ENCODE results near the gene ASPSCR1.
"Not testable (repeated sequence)": the region's sequence is repeated elsewhere in the genome, so short reads cannot be mapped to it uniquely, and the experiment has no call there.

Gene ASPSCR1

DNA sequence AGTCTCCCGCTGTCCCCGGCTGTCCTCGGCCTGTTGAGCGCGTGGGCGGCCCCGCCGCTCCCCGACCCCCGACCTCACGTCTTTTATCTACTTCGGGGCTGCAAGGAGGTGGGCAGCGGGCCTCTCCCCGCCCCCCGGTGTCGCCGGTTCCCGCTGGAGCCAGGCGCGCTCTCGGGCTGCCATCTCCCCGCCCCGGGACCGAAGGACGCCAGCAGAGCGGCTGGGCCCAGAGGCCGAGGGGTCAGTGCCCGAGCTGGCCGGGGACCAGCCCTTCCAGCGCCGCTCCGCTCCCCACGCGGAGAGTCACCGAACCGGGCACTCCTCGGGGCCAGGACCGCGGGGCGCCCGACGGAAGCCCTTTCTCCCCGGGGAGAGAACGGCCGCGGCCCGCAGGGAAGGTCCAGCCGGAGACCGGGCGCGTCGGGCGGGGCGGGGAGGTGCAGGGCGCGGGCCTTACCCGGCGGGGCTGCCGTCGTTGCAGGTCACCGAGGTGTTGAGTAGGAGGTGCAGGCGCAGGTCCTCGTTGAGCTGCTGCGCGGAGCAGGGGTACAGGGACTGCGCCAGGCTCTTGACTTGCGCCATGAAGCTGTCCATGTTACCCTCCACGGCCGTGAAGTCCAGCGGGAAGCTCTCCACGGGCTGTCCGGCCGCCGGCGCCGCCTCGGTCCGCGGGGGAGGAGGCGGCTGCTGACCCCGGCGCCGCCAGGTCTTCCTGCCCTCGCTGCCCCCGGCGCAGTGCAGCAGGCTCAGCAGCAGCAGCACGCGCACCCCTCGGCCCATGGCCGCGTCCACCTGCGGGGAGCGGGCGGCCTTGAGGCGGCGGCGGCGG, 17.1 kb upstream of the ASPSCR1 start:
- no peak for DNase-seq

DNA sequence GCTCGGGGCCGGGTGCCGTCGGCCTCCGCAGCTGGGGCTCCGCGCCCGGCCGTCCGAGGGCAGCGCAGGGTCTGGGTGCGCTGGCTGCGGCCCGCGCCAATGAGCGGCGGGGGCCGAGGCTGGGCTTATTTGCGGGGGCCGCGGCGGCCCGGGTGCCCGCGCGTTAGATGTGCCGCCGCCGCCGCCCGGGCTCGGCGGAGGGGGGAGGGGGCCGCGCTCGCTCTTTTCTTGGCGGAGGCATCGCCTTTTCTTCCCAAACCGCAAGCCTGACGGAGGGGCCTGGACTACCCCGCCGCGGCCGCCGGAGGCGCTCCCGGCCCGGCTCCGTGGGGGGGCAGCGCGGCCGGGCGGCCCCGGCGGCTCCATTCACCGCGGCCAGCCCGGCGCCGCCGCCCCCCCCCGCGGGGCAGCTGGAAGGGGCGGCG, 16.3 kb upstream of the ASPSCR1 start, which contains the start of gene NOTUM:
NOTUM (minus strand) TSS at position 101 of the 425 bp plus-strand sequence. CDS start 278 bp downstream, outside the sequence.
- peak; percentile 26 for DNase-seq

DNA sequence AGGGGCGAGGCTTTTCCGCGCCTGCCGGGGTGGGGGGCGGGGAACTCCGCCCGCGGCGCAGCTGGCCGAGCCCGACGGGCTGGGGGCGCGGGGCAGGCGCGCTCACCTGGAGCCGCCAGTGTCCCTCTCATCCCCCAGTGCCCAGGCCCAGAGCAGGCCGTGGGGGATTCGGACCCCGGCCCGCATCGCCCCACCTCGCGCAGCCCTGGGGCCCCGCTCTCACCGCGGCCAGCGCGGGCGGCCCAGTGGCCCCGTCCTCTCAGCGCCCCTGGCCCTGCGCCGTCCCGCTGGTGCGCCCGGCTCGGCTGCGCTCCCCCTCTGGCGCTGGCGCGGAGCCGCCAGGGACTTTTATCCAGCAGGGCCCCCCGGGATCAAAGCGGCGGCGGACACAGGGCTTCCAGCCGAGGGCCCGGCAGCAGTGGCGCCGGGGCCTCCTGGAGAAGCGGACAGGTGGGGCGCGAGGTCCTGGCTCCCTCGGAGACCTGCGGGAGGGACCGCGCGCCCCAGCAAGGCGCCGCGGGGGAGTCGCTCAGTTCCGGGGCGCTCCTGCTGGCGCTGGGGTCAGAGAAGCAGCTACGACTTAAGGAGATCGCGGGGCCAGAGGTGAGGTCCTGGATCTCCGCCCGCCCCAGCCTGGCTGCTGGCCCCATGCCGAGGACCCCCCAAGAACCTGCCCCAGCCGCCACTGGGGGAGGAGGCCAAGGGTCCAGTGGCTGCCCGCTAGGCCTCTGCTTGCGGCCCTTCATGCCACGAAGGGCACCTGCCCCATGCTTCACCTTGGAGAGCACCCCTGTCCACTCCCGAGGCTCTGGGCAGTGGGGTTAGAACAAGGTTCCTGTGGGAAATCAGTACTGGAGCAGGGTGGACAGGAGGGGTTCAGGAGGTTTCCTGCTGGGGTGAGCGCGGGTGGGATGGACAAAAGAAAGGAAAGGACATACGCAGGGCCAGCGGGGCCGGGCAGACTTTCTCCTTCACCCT, 15.6 kb upstream of the ASPSCR1 start:
- DNase-seq = no peak

DNA sequence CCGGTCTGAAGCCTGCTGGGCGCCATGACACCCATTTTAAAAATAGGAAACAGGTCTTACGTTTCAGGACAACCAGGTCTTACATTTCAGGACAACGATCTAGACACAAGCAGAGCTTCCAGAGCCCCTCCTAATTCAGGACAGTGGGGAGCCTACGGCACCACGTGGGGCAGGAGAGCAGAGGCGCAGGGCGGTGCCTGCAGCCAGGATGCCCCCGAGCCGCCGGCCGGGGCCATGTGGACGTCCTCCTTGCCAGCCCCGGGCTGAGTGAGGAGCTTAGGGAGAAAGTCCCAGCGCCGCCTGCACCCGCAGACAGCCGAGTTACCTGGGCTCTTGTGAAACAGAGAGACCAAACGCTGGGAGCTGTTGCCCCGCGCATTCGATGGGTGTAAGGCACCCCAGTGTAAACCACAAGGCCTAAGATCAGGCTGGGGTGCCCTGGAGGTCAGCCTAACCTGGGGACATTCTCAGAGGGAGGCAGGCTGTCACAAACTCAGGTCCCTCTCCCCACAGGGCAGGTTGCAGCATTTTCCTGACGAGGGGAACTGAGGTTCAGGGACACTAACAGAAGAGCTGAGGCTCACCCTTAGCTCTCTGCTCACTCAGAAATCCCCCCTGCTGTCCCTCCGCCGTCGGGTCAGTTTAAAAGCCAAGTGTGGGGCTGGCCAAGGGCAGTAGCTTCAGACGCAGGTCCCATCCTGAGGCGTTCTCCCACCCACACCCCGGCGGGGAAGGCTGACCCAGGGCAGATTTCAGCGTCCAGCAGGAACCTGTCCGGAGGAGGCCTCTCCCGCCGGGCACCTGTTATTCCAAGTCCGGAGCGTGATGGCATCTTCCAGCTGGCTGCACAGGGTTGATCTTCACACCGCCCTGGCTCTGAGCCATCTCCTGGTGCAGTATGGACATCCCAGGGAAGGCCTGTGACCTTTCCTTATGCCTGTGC, 14.7 kb upstream of the ASPSCR1 start:
- DNase-seq = no peak

DNA sequence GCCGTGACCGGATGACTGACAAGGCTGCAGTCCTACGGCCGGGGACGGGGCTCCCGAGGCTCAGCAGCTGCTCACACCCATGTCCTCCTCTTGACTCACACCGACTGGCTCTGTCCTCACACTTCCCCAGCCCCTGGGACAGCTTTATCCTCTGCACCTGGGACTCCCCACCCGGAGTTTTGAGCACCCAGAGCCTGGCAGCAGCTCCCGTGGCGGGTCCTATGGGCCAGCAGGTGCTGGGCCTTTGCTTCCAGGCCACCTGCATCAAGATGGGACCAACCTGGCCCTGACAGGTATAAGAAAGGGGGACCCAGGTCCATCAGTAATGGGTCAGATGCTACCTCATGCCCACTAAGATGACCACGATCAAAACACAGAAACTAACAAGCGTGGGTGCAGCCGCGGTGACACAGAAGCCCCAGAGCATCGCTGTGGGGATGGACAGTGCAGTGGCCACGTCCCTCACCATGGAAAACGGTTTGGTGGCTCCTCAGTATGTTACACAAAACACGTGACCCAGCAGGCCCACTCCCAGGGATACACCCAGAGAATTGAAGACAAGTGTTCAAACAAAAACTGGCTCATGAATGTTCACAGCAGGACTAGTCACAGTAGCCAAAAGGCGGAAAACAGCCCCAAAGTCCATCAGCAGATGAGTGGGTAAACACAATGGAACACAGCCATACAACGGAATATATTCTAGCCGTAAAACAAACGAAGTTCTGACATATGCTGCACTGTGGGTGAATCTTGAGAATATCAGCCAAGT, 13.2 kb upstream of the ASPSCR1 start:
- DNase-seq = no peak

DNA sequence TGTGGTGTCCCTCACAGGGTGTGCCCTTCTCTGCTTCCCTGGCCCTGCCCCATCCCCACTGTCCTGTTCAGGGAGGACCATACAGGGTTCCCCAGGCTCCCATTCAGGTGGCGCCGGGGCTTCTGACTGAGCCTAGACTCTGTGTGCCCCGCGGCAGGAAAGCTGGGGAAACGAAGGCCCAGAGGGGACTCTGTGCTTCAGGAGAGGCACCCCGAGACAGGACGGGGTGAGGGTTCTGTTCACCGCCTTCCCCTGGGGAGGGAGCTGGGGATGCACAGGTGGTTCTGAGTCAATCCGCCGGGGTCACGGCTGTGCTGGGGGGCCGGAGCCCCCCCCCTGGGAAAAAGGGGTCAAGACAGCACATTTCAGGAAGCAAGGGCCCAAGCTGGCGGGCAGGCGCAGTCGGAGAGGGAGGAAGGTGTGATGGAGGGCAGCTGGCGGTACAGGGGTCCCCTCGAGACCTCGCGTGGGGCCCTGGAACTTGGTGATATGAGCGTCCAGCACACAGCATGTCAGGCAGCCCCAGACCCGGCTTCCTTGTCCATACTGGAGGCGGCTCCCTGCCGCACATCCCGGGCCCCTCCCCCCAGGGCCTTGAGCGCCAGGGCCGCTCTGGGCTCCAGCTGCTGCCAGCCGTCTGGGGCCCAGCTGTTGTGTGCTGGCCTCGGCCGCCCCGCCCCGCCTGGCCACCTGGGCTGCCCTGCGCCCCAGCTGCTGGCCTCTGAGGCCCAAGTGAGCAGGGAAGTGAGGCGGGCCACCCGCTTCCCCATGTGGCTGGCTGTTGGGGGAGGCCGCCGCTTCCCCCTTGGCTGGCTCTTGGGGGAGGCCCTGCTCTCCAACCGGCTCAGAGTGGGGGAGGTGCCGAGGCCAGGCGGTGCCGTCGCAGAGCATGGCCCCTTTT, 10.8 kb upstream of the ASPSCR1 start:
- no peak for DNase-seq

DNA sequence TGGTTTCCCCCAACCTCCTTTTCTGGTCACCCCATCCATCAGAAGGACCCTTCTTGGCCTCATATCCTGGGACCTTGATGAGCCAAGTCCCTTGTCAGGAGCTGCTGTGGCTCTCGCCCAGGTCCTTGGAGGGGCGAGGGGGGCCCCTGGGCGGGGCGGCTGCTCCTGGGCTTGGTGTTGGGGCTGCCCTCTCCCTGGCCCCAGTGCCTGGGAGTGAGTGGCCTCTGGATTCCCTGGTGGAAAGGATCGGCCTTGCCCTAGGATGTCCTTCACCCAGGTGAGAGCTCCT, 10.2 kb upstream of the ASPSCR1 start:
- no peak for DNase-seq

DNA sequence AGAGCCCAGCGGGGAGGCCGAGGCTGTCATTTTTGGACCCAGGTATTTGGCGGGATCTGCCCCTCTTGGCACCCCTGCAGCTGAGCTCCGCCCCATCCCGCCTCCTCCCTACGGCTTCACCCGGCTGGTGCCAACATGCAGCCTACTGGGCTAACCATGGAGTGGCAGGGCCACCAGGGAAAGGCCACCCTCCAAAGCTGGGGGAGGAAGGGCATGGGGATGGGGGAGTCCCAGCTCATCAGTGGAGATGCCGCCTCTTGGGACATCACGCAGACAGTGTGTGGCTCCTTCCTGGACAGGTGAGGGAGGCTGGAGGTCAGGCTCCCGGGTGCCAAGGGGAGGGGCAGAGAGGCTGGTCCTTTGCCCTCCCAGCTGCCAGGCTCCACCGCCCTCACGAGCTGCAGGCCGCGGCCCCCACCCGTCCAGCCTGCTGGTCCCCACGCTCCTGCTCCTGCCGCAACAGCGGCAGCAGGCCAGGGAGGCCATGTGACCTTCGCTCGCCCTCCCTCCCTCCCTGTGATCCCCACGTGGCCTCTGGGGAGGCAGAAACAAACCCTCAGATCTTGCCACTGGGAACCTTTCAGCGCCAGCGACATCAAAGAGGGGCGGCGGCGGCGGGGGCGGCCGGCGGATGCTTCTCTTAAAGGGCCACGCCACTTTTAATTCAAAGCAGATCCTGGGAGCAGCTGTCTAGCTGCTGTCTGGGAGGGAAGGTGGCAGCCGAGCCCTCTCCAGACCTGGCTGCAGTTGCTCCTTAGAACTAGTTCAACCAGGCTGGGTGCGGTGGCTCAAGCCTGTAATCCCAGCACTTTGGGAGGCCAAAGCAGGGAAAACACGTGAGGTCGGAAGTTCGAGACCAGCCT, 9.7 kb upstream of the ASPSCR1 start:
- no peak for DNase-seq

DNA sequence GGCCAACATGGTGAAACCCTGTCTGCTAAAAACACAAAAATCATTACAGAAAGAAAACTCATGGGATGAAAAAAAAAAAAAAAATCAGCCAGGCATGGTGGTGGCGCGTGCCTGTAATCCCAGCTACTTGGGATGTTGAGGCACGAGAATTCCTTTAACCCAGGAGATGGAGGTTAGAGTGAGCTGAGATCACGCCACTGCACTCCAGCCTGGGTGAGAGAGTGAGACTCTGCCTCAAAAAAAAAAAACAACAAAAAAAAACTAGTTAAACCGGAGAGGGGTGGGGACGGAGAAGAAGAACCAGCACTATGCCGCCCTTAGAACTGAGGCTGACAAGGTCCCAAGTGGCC, 9.1 kb upstream of the ASPSCR1 start:
- no peak for DNase-seq

DNA sequence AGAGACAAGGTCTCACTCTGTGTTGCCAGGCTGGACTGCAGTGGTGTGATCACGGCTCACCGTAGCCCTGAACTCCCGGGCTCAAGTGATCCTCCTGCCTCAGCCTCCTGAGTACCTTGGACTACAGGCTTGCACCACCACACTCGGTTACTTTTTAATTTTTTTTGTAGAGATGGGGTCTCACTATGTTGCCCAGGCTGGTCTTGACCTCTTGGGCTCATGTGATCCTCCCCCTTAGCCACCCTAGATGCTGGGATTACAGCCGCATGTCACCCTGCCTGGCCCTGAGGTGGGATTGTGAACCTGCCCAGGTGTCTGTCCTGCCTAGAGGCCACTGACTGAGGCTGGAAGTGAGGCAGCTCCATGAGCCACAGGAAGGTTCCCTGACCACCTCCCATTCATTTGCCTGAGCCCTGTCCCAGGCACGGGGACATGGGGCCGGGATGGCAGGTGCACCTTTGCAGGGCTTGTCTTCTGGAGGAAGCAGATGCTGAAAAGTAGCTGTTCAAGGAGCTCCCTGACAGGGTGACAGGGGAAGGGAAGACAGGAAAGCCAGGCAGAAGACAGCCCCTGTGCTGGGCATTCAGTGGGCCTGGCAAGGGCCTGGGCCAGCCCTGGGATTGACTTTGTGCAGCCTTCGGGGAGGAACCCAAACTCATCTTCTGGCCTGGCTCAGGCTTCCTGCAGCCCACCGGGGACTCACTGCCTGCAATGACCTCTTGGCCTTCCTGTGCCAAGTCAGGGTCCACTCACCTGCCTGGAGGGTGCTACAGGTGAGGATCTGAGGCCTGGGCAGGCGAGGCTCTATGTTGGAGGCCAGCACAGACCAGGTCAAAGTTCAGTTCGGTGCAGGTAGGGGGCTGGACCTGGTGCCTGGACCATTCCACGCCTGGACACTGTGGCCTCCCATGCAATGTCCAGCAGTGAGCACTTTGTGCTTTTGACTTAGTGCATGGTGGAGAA, 8.3 kb upstream of the ASPSCR1 start:
- DNase-seq = no peak

DNA sequence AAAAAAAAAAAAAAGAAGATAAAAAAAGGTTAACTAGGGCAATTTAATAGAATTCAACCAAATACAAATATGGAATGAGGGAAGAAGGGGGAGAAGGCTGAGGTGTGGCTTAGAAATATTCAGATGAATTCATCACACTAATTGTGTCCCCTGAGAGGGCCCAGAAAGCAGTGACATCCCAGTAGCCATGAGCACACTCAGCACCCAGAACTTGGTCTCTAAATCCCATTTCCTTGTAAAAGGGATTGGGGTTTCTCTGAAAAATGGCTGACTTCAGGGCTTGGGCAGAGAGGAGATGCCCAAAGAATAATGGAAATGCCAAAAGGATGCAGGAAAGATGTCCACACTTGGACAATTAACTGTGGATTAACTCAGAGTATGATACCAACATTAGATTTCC, 4.0 kb upstream of the ASPSCR1 start:
- DNase-seq = no peak

DNA sequence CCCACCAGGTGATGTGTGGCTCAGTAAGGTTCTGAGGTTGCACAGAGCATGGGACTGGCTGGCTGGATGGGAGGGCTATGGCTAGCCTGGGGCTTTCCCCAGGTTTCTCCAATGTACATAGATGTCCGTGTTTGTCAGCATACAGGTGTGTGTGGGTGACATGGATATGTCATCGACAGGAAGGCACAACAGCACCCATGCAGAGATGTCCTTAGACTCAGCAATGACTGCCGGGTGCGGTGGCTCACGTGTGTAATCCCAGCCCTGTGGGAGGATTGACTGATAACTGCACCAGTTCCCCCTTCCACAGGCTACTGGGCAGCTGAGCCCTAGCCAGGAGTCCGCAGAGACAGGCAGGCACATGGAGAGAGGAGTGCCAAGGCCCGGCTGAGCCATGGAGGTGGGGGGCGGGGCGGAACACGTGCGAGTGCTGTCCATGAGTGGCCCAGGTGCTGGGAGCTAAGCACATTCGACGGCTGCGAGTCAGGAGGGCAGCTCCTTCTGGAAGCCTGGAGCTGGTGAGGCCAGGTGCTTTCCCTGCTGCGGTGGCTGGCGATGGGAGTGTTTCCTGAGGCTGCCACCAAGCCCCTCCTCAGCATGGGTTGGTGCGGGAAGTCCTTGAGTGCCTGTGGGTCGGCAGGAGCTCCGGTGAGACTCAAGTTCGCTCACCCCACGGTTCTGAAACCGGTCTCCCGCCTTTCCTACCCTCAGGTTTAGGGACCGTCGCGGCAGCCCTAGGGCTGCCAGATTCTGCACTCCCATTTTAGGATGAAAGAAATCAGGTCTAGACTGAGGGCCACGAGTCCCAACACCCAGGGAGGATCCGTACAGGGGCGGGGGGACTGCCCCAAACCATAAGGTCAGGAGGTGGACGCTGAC, 858 bp upstream of the ASPSCR1 start:
- no peak for DNase-seq

DNA sequence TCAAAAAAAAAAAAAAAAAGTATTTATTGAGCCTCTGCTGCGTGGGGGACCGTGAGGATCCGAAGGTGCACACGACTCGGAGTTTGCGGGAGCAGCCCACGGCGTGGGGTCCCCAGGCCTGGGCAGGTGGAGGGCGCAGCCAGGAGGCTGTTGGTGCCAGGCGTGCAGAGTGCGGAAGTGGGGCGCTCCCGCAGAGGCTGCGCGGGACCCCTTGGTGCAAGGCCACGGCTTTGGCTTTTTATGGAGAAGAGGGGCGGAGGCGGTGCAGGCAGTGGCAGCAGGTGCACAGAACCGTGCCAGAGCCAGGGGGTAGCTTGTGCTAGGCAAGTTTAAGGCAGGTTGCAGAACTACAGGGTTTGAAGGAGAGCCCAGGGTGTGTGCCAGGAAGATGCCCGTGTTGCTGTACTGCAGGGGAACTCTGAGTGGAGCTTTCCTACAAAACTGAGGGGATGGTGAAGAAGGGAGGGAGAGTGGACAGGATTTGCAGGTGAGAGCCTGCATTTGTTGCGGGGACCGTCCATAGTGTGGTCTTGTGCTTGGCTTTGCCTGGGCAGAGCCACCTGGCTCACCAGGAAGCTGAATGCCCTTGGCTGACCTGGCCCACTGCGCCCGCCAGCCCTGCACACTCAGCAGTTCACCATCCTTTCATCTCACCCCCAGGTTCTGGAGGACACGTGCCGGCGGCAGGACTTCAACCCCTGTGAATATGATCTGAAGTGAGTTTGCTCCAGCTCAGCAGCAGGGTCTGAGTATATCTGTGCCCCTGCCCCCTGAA, 1.3 kb downstream of the ASPSCR1 start:
- DNase-seq = no peak

DNA sequence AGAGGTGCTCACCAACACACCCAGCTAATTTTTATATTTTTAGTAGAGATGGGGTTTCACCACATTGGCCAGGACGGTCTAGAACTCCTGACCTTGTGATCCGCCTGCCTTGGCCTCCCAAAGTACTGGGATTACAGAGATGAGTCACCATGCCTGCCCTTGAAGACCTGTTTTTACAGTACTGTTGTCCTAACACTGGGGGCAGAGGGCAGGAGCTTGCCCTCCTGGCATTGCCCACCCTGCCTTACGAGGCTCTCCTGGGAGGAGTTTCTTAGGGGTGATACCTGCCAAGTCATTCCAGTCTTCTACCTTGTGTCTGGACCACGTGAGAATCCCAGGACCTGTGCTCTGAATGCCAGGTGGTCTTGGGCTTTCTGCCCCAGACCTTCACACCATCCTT, 2.7 kb downstream of the ASPSCR1 start:
- no peak for DNase-seq

DNA sequence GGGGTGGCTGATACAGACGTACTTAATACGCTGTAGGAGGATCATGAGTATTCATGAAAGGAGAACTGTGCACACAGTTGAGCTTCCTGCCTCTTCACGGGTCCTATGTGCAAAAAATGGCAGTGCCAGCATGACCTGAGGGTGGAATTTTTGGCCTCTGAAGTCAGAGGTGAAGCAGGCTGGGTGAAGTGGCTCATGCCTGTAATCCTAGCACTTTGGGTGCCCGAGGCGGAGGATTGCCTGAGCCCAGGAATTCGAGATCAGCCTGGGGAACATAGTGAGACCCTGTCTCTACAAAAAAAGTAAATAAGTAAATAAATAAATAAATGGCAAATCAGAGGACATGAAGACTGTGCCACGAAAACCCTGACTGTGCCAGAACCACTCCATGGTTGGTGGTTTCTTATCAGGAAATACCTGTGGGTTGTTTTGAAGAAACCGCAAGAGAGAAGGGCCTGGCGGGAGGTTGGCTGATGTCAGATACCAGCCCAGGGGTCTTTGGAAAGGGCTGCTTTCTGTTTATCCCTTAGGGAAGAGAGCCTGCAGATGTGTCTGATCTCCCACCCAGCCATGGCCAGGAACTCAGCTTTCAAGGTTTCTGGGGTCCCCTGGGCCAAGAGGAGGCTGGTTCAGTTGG, 3.4 kb downstream of the ASPSCR1 start:
- no peak for DNase-seq

DNA sequence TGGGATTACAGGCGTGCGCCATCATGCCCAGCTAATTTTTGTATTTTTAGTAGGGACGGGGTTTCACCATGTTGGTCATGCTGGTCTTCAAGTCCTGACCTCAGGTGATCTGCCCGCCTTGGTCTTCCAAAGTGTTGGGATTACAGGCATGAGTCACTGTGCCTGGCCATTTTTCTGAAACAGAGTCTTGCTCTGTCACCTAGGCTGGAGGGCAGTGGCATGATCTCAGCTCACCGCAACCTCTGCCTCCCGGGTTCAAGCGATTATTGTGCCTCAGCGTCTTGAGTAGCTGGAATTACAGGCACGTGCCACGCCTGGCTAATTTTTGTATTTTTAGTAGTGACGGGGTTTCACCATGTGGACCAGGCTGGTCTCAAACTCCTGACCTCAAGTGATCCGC, 4.1 kb downstream of the ASPSCR1 start:
- not testable (repeated sequence) for DNase-seq
